K562 (cell line): ENCODE data around the gene FLRT1. TPM values are rescaled to one million over a fixed set of nuclear protein-coding genes. Genes with fewer than 3 reads are reported as not detected.
A peak's percentile ranks its signal among the peaks of the same experiment; 100 is the strongest.

Source experiments
- CHCHD3 ChIP-seq: fragments of 250-450 bp; sonication (Bioruptor Pico); IDR thresholded peaks from 2 replicates; pipeline ENCODE4 v2.1.2; 2022; ENCODE audit warnings: mild to moderate bottlenecking
- CREB1 ChIP-seq, 2 experiments: sonication (generic) in 1 of 2; formaldehyde crosslinking in 1 of 2; IDR thresholded peaks; 2 replicates each; pipeline versions ENCODE4 v1.6.1 to v1.8.0; 2012 to 2022; ENCODE audit warnings: inconsistent platforms in 1 of 2, mild to moderate bottlenecking in 1 of 2, missing genetic modification reagents in 1 of 2, moderate library complexity in 1 of 2
- DPF2 ChIP-seq: fragments of 450-650 bp; IDR thresholded peaks from 2 replicates; pipeline ENCODE4 v1.6.1; 2016
- FOXA3 ChIP-seq, 2 experiments: fragments of 450-650 bp in 1 of 2; sonication (generic) in 1 of 2; formaldehyde crosslinking; IDR thresholded peaks in 1 of 2; conservative IDR thresholded peaks in 1 of 2; 2 replicates each; pipeline versions ENCODE4 v1.4.0 to v1.8.0; 2020 to 2022; ENCODE audit warnings: mild to moderate bottlenecking in 2 of 2, missing genetic modification reagents in 1 of 2
- HOXB6 ChIP-seq: fragments of 250-450 bp; sonication (Bioruptor Pico); IDR thresholded peaks from 2 replicates; pipeline ENCODE4 v1.5.1; 2022; ENCODE audit warnings: mild to moderate bottlenecking, borderline replicate concordance
- KDM2B ChIP-seq: fragments of 250-450 bp; sonication (Bioruptor Pico); IDR thresholded peaks from 2 replicates; pipeline ENCODE4 v1.8.0; 2021; ENCODE audit warnings: mild to moderate bottlenecking, moderate library complexity
- KDM5B ChIP-seq: fragments of 200-600 bp; sonication (generic); IDR thresholded peaks from 2 replicates; pipeline ENCODE4 v1.6.1; 2012; ENCODE audit warnings: low read depth, mild to moderate bottlenecking, moderate library complexity, low read length, control low read depth, inconsistent platforms; ENCODE audit not compliant: insufficient replicate concordance
- MEF2A ChIP-seq: IDR thresholded peaks from 2 replicates; pipeline ENCODE4 v1.6.1; 2011; ENCODE audit warnings: low read depth, mild to moderate bottlenecking, low read length, moderate library complexity; ENCODE audit not compliant: control insufficient read depth
- MTA1 ChIP-seq: fragments of 450-650 bp; IDR thresholded peaks from 2 replicates; pipeline ENCODE4 v1.6.1; 2017; ENCODE audit warnings: borderline replicate concordance
- MYC ChIP-seq, 2 experiments: fragments of 250-450 bp in 1 of 2; sonication (Bioruptor Pico) in 1 of 2; IDR thresholded peaks; 2 replicates each; pipeline versions ENCODE4 v1.5.1 to v1.6.1; 2012 to 2021; ENCODE audit warnings: low read depth in 2 of 2, borderline replicate concordance in 1 of 2, improper control_type of control experiment in 1 of 2, low read length in 1 of 2, mild to moderate bottlenecking in 1 of 2, moderate library complexity in 1 of 2
- NRF1 ChIP-seq, 2 experiments: fragments of 450-650 bp; IDR thresholded peaks in 1 of 2; conservative IDR thresholded peaks in 1 of 2; 2 replicates each; pipeline ENCODE4 v1.6.1; 2014; ENCODE audit warnings: mild to moderate bottlenecking in 2 of 2
- POLR3A ChIP-seq: IDR thresholded peaks from 2 replicates; pipeline ENCODE4 v1.6.1; 2011; ENCODE audit warnings: borderline replicate concordance, mild to moderate bottlenecking, moderate library complexity; ENCODE audit not compliant: insufficient read length, insufficient read depth; ENCODE audit errors: extremely low read depth
- SMAD1 ChIP-seq: fragments of 150-350 bp; IDR thresholded peaks from 2 replicates; pipeline ENCODE4 v1.6.1; 2014; ENCODE audit warnings: low read length, low read depth; ENCODE audit not compliant: partially characterized antibody
- SMARCB1 ChIP-seq: IDR thresholded peaks from 2 replicates; pipeline ENCODE4 v1.6.1; 2011; ENCODE audit warnings: improper control_type of control experiment, low read depth; ENCODE audit not compliant: insufficient read length
- SMARCC2 ChIP-seq: fragments of 450-650 bp; IDR thresholded peaks from 2 replicates; pipeline ENCODE4 v1.6.1; 2017; ENCODE audit warnings: antibody characterized with exemption, moderate library complexity, mild to moderate bottlenecking, low read depth
- SRF ChIP-seq, 2 experiments: fragments of 250-450, 450-650 bp in 1 of 2; sonication (Bioruptor Pico) in 1 of 2; sonication (generic) in 1 of 2; formaldehyde crosslinking; IDR thresholded peaks; 2 replicates each; pipeline versions ENCODE4 v1.5.0 to v1.5.1; 2020 to 2022; ENCODE audit warnings: mild to moderate bottlenecking in 1 of 2, missing genetic modification reagents in 1 of 2
- TARDBP ChIP-seq: fragments of 450-650 bp; IDR thresholded peaks from 2 replicates; pipeline ENCODE4 v1.6.1; 2016
- ZEB2 ChIP-seq: fragments of 450-650 bp; IDR thresholded peaks from 2 replicates; pipeline ENCODE4 v1.6.1; 2016
- ZFP36 ChIP-seq: fragments of 150-350 bp; IDR thresholded peaks from 2 replicates; pipeline ENCODE4 v1.6.1; 2018; ENCODE audit warnings: low read length, low read depth; ENCODE audit not compliant: partially characterized antibody
- polyA plus RNA-seq, 8 experiments: library from polyadenylated mRNA; depleted of rRNA in 4 of 8; stranded (reverse) in 5 of 8; unstranded in 3 of 8; fragments of >200 nt; fragmentation: Nextera tagmentation in 2 of 8; fragmentation: Illumina TruSeq in 1 of 8; extraction: Ambion mirVana in 2 of 8; extraction: Trizol in 1 of 8; gene quantifications; 2 replicates each; pipeline versions ENCODE4 v1.2.1 to v1.2.3, GENCODE V29; 2011 to 2014; ENCODE audit warnings: inconsistent platforms in 1 of 8, missing spikeins in 1 of 8
- total RNA-seq, 7 experiments: library from RNA; depleted of rRNA in 6 of 7; stranded (reverse); fragments of >200 nt in 6 of 7; fragmentation: Illumina TruSeq in 2 of 7; extraction: Trizol in 2 of 7; gene quantifications; 2 replicates each; pipeline versions ENCODE4 v1.2.1 to v1.2.3, GENCODE V29; 2011 to 2021; ENCODE audit warnings: low replicate concordance in 1 of 7
- TF ChIP-seq, protein P1 (sequence below): sonication (generic); formaldehyde crosslinking; IDR thresholded peaks from 2 replicates; pipeline ENCODE4 v1.8.1; 2023; ENCODE audit warnings: mild to moderate bottlenecking, missing genetic modification reagents
- TF ChIP-seq, protein P2 (sequence below), 2 experiments: fragments of 450-650 bp in 1 of 2; sonication (generic) in 1 of 2; formaldehyde crosslinking in 1 of 2; IDR thresholded peaks in 1 of 2; conservative IDR thresholded peaks in 1 of 2; 2 replicates each; pipeline versions ENCODE4 v1.6.1 to v1.8.1; 2016 to 2023; ENCODE audit warnings: mild to moderate bottlenecking in 2 of 2, moderate library complexity in 2 of 2, inconsistent platforms in 1 of 2, missing genetic modification reagents in 1 of 2

FLRT1 gene
- total and polyA plus RNA-seq, 9 of the 15 experiments (the other 6 are each of a cell fraction or from before 2014, with no cell fraction given): not detected

DNA sequence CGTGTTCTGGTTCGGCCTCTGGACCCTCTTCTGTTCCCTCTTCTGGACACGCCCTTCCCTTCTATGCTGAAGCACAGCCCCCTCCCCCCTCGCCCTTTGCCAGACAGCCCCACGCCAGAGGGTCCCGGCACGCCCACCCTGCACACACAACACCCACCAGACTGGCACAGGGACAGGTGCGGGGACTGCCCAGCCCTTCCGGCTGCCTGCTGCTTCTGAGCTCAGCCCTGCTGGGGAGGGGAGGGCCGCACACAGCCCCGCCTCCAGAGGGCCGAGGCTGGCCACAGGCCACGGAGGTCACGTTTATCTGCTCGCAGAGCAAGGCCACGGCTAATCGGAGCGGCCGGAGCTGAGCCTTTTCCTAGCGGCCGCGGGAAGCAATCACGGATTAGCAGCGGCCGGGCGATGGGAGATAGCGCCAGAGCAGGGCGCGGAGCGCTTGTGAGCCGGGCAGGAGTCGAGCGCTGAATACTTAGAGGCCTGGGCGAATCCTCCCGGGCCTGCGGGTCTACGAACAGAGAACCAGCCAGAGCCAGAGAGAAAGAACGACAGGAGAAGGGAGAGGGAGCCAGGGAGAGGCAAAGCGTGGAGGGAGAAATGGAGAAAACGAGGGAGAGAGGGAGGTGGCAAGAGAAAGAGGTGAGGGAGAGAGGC lies 28.0 kb upstream of the FLRT1 start (continued):
- peak; percentile 74 for TF ChIP-seq CREB1 (IDR thresholded peaks at IDR 0.05)
- TF ChIP-seq CREB1 (CRISPR knock-in tag; IDR thresholded peaks at IDR 0.05): peak; percentile 63; the same call in 1 of the 2 replicates
- TF ChIP-seq SRF (CRISPR knock-in tag; IDR thresholded peaks at IDR 0.05): peak in 1 of 2 experiments; percentile 61; a peak in 1 of 4 replicates
- no peak for TF ChIP-seq CHCHD3 (CRISPR knock-in tag)
- TF ChIP-seq TARDBP: peak; percentile 90
- TF ChIP-seq, protein P1, sequence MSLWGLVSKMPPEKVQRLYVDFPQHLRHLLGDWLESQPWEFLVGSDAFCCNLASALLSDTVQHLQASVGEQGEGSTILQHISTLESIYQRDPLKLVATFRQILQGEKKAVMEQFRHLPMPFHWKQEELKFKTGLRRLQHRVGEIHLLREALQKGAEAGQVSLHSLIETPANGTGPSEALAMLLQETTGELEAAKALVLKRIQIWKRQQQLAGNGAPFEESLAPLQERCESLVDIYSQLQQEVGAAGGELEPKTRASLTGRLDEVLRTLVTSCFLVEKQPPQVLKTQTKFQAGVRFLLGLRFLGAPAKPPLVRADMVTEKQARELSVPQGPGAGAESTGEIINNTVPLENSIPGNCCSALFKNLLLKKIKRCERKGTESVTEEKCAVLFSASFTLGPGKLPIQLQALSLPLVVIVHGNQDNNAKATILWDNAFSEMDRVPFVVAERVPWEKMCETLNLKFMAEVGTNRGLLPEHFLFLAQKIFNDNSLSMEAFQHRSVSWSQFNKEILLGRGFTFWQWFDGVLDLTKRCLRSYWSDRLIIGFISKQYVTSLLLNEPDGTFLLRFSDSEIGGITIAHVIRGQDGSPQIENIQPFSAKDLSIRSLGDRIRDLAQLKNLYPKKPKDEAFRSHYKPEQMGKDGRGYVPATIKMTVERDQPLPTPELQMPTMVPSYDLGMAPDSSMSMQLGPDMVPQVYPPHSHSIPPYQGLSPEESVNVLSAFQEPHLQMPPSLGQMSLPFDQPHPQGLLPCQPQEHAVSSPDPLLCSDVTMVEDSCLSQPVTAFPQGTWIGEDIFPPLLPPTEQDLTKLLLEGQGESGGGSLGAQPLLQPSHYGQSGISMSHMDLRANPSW: 0 out of 2 replicates have a peak, but pooled peaks have one; percentile 69
- TF ChIP-seq DPF2: peak; percentile 87
- TF ChIP-seq, protein P2, sequence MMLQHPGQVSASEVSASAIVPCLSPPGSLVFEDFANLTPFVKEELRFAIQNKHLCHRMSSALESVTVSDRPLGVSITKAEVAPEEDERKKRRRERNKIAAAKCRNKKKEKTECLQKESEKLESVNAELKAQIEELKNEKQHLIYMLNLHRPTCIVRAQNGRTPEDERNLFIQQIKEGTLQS (IDR thresholded peaks at IDR 0.05): no peak
- TF ChIP-seq, protein P2 (CRISPR knock-in tag; conservative IDR thresholded peaks at IDR 0.05): peak; percentile 71; the same call in 1 of the 2 replicates
- TF ChIP-seq SMARCC2: peak; percentile 65; the same call in 1 of the 2 replicates
- peak; percentile 60 to 66 for TF ChIP-seq NRF1 (conservative IDR thresholded peaks at IDR 0.05 in 1 of 2, IDR thresholded peaks at IDR 0.05 in 1 of 2)
- no peak for TF ChIP-seq HOXB6 (CRISPR knock-in tag)
- no peak for TF ChIP-seq FOXA3 (CRISPR knock-in tag; conservative IDR thresholded peaks at IDR 0.05 in 1 of 2, IDR thresholded peaks at IDR 0.05 in 1 of 2)
- peak; percentile 99 for TF ChIP-seq KDM2B
- peak; percentile 74 for TF ChIP-seq SMAD1
- peak; percentile 85 for TF ChIP-seq MTA1
- TF ChIP-seq KDM5B: no peak
- TF ChIP-seq MYC (IDR thresholded peaks at IDR 0.05; ENCODE audit: low read depth, low read length): peak; percentile 68
- no peak for TF ChIP-seq MYC (CRISPR knock-in tag; IDR thresholded peaks at IDR 0.05; ENCODE audit: borderline replicate concordance, low read depth)
- TF ChIP-seq ZEB2: 0 out of 2 replicates have a peak, but pooled peaks have one; percentile 21
- peak; percentile 53; the same call in 1 of the 2 replicates for TF ChIP-seq MEF2A
- no peak for TF ChIP-seq SMARCB1
- peak; percentile 40 for TF ChIP-seq ZFP36
- TF ChIP-seq POLR3A: no peak
